Stimulated activated CD4-positive, alpha-beta T cell treated with anti-CD3 and anti-CD28 coated beads, Interleukin-15, amount 100 ng/mL, for 1 hour (primary cell): ENCODE results near the gene GRID1.

Experiments
- DNase-seq, 2 donors: peaks; one replicate each; pipeline ENCODE4 v3.0.0-alpha.2; 2020; ENCODE audit warnings: low read depth in 1 of 2, low spot score in 1 of 2

The GRID1 gene

DNA sequence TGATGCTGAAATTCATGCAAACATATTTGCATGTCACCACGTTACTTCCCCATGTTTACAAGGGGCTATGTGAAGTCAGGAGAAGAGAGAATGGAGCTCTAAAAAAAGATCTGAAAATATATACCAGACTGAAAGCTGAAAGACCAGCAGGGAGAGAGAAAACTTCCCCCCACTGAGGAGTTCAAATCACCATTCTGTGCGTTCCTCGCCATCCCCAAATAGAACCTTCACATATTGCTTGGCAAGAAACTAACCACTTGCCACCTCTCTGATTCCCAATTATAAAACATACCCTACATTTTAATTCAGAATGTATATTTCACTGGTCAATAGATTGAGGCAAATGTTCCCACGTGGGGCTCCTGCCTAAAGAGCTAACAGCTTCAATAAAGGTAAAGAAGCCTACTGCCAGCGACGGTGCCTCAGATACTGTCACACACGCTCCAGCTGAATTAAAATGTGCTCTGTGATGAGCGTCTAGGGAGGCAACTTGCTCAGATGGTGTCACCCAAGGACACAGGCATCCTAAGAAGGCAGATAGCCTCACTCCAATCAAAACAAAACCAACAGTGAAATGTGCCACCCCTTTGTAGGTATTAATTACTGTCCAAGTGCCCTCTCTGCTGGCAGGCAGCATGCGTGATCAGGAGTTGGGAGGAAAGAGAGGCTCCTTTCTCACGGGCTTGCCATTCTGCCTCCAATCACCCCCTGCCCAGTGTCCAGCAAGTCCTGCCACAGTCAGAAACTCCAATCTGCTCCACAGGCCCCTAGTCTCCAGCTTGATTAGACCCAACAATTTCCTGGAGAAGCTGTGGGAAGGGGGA lies 298.2 kb downstream of the GRID1 start:
- no peak for DNase-seq

DNA sequence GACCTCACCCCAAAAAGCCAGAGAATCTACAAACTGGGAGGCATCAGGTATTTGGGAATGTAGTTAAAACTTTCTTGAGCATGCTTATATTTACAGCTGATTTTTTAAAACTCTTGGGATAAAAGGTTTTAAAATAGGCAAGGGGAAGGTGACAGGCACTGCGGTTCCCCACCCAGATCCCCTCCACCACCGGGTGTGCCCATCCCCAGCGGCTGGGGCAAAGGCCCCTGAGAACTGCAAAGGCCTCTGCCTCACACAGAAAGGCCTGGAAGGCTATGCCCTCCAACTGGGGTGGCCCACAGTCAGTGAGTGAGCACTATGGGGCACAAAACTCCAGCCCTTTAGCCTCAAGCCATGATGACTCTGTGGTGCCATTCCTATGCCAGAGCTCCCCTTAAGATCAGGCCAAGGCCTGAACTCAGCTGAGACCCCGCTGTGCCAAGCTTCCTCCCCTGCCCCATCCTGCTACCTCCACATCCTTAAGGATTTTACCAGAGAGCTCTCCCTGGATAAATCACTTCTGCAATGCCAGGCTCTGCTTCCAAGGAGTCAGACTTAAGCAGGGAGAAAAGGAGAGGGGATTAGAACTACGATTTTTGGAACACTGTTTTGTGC lies 299.1 kb downstream of the GRID1 start:
- no peak for DNase-seq

GRCh38 chr10:86066696-86067095 lies 299.9 kb downstream of the GRID1 start:
- no peak for DNase-seq

DNA sequence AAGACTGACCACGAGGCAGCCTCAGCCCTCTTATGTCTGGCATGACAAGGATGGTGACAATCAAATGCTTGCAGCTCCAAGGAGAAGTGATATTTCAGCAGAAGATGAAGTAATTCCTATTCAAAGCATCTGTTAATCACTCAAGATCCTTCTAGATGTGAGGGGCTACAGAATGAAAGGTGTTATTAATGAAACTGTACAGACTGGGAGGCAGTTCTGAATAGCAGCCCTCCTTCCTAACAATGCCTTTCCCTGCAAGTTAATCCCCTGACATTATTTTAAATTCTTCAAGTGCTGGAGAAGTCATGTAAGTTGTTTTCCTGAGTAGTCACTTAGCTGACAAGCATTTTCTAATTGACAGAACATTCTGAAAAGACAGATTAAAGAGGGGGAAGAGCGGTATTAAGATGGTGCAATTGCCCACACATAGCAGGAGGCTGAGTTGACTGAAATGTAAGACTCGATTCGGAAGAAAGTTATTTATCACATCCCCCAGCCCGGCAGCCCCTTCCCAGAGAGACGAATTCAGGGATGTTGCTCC lies 300.8 kb downstream of the GRID1 start:
- DNase-seq: no peak

DNA sequence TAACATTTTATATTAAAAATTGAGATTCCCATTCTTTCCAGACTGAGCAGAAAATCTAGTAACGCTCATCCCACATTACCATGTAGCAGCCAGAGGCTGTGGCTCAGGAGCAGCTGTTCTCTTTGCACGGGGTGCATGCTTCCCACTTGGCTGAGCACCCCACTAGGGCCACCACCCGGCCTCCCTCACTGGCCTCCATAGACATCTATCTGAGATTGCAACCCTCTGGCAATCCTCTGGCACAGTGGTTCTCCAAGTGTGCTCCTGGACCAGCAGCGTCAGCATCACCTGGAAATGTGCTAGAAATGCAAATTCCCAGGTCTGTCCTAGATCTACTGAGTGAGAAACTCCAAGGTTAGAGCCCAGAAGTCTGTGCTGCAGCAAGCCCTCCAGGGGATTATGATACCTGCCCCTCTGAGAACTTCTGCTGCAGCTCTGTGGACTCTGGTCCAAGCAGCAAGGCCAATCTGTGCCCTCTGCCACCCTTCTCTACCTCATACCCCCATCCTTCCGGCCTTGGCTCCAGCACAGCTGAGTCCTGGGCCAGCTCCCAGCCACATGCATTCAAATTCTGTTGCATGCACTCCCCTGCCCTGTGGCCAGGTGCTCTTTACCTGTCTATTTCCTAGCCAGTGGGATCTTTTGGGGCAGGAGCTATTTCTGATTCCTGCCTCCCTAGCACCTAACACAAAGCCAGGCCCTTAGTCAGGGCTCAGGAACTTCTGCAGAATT lies 301.5 kb downstream of the GRID1 start:
- DNase-seq: no peak

GRCh38 chr10:86064219-86064618 lies 302.4 kb downstream of the GRID1 start:
- DNase-seq: no peak

DNA sequence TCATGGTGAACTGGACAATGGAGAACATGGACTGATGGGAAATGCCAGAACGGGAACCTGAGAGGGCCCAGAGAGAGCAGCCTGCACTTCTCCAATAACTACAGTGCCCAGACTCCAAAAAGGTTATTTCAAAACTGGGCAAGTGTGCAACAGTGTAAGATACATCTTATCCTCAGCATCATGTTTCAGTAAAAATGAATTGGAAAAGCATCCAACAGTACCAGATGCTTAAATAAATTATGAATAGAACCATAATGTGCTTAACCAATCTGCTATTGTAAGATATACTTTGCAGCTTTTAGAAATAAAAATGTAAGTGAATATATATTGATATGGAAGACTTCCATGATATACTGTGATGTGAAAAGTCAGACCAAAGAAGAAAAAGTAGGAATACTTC lies 303.3 kb downstream of the GRID1 start:
- DNase-seq: no peak

- no peak for DNase-seq
These were observed 303.9 kb downstream of the GRID1 start for GRCh38 chr10:86062647-86063145.

DNA sequence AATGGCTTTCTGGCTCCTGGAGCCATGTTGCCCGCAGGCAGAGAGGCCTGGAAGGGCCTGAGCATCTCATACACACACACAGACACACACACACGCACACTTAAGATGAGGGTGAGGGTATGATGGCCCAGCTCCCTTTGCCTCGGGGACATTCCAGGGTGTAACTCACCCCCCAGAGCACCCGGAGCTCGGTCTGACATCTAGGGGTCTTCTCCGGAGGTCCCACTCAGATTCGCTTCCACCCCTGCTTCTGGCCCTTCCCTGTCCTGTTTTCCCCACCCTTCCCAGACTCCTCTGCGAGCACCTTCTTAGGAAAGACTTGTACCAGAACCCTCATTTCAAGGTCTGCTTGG lies 304.4 kb downstream of the GRID1 start:
- DNase-seq: no peak

GRCh38 chr10:86061278-86062197 lies 305.1 kb downstream of the GRID1 start:
- no peak for DNase-seq

- DNase-seq: no peak
These were observed 306.0 kb downstream of the GRID1 start for GRCh38 chr10:86060386-86061277.

DNA sequence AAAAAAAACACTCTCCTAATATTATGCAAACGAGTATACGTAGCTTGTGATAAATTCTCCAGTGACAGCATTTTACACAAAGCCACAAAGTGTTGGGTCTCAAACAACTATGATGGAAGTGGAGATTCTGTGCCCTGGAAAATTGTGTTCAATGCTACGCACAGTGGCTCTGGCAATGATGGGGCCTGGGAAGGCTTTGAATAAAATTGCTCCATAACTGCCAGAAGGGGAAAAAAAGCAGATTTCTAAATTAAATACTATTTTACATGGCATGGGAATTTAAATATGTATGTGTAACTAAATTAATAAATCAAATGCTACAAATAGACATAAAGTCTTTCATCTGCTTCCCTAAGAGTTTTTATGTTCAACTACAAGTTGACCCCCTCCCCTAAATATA lies 306.7 kb downstream of the GRID1 start:
- DNase-seq: no peak

DNA sequence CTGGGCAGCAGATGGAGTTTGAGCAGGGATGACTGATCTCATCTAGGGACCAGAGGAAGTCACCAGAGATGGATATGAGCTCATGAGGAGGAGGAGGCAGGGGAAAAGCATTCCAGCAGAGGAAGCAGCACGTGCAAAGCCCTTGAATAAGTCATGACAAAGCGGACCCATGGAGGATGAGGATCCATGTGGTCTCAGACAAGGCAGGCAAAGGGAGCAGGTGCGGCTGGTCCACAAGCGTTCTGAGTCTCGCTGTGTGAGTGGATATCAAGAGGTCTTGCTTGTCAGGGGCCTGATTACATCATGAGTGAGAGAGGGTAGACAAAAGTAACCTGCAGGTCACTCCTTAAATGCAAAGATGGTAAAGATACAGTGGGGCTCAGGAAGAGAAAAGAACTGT lies 307.6 kb downstream of the GRID1 start:
- DNase-seq: no peak

- no peak for DNase-seq
These were observed 308.9 kb downstream of the GRID1 start for GRCh38 chr10:86057708-86058107.

DNA sequence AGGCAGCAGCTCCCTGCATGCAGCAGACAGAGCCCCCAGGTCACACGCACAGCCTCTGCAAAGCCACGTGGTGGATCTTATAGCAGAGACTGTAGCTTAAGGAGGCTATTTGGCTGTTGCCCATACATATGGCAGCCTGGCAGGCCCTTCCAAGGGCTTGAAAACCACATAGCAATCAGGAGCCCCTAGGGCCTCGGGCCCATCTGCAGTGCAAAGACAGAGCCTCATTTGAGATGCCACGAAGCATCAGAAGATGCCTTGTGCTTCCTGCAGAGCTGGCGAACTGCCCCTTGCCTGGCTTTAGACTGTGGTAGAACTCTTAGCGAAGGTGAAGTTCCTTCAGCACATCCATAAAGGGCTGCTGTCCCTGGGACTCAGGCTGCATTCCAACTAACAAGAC lies 309.9 kb downstream of the GRID1 start:
- no peak for DNase-seq

DNA sequence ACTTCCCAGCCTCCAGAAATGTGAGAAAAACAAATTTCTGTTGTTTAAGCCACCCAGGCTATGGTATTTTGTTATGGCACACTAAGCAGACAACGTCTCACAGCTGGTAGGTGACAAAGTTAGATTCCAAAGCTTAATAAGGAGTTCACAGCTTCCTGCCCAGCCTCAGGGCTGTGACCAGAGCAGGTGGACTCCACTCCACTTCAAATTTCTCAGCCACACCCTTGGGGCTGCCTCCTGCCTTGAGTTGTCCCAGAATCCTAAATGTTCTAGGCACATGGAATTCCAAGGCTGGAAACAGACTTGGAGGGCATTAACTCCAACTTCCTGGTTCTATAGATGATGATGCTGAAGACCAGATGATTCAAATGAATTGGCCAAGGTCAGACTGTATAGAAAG lies 310.7 kb downstream of the GRID1 start:
- DNase-seq: no peak

DNA sequence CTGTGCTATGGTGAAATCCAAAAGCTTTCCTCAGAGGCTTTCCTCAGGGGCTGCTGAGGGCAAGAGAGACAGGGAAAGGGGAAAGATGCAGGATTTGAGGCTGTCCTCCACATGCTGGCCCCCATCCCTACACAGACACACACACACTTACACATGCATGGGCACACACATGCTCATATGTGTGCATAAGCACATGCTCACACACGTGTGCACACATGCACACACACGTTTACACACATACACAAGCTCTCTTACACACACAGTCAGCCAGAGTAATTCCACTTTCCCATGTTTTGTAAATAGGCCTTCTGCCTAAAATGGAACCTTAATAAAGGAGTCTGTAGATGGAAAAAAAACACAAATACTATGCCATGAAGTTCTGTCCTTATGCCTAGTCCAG lies 312.9 kb downstream of the GRID1 start:
- no peak for DNase-seq

DNA sequence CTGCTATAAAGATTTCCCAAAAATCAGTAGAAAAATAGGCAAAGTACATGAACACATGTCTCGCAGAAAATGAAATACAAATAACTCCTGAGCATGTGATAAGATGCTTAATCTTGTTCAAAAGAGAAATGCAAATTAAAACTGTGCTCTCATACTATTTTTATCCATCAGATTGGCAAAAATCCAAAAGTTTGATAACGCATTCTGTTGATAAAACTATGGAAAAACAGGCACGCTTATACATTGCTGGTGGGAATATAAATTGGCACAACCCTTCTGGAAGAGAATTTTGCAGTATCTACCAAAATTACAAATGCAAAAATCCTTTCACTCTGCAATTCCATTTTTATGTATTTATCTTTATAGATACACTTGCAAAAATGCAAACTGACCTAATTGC lies 315.0 kb downstream of the GRID1 start:
- DNase-seq: no peak

- DNase-seq: no peak
These were observed 317.2 kb downstream of the GRID1 start for GRCh38 chr10:86049442-86049841.

- no peak for DNase-seq
These were observed 317.6 kb downstream of the GRID1 start for GRCh38 chr10:86048973-86049372.
